GM18870 (cell line): ENCODE data around the gene TMEM208.
A peak's percentile ranks its signal among the peaks of the same experiment; 100 is the strongest.

Source experiments
- ATAC-seq: cut with Tn5 transposase; IDR thresholded peaks from one replicate; pipeline ENCODE4 v1.9.1; 2021; ENCODE audit warnings: moderate library complexity; ENCODE audit not compliant: unreplicated experiment

Gene TMEM208

GRCh38 chr16:67191411-67191994 lies 35.4 kb upstream of the TMEM208 start:
- ATAC-seq, result no peak

- peak; percentile 54 for ATAC-seq
Observed at GRCh38 chr16:67191995-67192681, 34.8 kb upstream of the TMEM208 start, which contains the start of gene E2F4. Gene E2F4 (plus strand): TSS chr16:67192155. CDS start chr16:67192228, 73 bp downstream.

DNA sequence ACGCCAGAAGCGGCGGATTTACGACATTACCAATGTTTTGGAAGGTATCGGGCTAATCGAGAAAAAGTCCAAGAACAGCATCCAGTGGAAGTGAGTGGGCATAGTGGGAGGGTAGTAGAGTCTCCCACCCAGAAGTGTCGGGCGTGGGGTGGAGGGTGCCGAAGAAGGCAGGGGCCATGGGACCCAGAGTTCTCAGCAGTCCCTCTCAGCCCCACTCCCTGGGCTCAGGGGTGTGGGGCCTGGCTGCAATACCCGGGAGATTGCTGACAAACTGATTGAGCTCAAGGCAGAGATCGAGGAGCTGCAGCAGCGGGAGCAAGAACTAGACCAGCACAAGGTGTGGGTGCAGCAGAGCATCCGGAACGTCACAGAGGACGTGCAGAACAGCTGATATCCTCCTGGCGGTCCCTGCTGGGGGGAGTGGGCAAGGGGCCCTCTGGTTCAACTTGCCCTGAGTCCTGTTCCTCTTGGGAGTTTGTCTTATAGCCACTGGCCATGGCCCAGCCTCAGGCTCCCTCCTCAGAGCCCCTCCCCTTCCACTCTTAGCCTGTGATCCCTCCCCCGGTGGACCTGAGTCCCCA lies 34.1 kb upstream of the TMEM208 start:
- no peak for ATAC-seq

- no peak for ATAC-seq
Observed at GRCh38 chr16:67193536-67193935, 33.4 kb upstream of the TMEM208 start.

DNA sequence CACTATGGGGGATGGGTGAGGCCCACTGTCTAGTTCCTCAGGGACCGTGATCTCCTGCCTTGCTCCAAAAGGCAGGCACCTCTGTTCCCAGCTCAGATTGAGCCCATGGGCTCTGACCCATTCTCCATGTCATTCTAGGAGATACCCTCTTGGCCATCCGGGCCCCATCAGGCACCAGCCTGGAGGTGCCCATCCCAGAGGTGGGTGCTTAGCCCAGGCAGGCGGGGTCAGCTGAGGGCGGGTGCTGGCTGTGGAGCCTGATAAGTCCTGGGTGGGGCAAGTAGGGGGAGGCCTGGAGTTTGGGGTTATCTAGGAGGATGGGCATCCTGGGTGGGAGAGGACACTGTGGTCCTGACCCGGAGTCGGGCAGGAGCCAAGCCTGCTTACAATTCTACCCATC lies 32.7 kb upstream of the TMEM208 start:
- ATAC-seq, result no peak

DNA sequence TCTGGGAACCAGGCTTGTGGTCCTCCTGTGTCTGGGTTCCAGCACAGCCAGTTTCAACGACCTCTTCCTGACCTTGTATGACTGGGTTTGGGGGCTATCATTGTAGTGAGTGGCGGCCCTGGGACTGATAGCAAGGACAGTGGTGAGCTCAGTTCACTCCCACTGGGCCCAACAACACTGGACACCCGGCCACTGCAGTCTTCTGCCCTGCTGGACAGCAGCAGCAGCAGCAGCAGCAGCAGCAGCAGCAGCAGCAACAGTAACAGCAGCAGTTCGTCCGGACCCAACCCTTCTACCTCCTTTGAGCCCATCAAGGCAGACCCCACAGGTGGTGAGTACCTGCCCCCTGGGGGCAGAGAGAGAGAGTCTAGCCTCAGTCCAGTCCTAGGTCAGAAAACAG lies 31.3 kb upstream of the TMEM208 start:
- ATAC-seq, result no peak

DNA sequence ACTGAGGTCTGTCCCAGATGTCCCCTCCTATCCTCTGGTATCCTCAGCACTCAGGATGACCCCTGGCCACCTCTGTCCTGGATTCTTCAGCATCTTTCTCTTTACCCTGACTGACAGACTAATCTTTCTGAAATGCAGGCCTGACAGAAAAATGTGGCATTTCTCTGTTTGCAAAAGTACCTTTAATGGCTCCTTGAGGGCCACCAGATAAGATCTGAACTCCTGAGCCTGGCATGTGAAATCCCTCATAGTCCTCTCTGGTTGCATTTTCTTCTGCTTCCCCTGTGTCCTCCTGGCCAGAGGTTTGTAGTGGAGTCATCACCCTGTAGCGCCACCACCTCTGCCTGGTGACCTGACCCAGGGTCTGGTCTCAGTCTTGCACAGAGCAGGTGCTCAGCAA lies 30.0 kb upstream of the TMEM208 start:
- ATAC-seq, result no peak

GRCh38 chr16:67197704-67198103 lies 29.2 kb upstream of the TMEM208 start:
- ATAC-seq, result no peak

- no peak for ATAC-seq
Observed at GRCh38 chr16:67198238-67198734, 28.6 kb upstream of the TMEM208 start.

DNA sequence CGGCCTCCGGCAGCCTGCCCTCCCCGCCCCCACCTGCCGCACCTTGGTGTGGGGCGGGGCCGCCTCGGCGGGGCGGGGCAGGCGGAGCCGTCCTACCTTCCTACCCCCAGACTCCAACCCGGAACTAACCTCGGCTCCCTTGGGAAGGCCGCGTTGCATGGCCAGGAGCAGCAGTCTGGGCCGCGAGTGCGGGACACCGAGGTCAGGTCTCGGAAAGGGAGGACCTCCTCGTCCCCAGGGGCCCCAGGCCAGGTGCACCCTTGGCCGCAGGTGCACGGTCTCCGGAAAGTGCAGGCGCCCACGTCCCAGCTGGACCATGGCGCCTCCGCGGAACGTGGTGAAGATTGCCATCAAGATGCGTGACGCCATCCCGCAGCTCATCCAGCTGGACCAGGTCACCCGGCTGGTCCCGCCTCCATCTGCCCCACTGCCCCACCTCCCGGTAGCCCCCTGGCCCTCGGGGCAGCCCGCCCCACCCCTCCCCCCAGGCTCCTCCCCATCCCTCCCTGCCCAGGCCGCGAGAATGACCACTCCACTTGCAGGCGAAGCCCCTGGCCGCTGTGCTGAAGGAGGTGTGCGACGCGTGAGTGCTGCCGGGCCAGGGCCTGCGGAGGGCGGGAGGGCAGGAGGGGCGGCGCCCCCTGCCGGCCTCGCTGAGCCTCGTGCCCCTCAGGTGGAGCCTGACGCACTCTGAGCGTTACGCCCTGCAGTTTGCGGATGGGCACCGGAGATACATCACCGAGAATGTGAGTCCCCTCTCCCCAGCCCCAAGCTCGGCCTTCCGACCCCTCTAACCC lies 27.7 kb upstream of the TMEM208 start, which contains the start of gene ELMO3:
ELMO3 (plus strand) TSS at position 121 of the 797 bp plus-strand sequence; CDS start at position 317, 196 bp downstream.
- ATAC-seq, result no peak

DNA sequence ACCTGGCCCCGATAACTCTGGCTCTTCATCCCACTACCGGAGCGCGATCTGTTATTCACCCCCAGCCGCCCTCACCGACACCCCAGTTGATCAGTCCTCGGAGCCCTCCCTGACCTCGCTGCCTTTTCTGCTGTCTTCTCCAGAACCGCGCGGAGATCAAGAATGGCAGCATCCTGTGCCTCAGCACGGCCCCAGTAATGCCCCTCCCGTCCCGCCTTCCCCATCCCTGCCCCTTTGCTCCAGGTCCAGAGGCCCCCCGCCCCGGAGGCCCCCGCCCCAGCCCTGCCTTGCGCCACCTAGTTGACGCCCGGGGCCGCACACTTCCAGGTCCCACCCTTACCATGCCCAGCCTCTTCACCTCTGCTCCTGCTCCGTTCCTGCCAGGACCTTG lies 27.1 kb upstream of the TMEM208 start:
- no peak for ATAC-seq

DNA sequence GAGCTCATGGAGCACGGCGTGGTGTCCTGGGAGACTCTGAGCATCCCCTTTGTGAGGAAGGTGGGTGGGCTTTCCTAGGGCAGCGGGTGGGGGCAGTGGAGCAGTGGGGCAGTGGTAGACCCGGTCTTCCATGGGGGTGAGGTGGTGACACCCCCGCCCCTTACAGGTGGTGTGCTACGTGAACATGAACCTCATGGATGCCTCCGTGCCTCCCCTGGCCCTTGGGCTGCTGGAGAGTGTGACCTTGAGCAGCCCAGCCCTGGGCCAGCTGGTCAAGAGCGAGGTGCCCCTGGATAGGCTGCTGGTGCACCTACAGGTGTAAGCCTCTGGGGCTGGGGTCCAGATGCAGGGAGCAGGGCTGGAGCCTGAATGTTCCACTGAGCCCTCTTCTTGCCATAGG lies 26.4 kb upstream of the TMEM208 start:
- no peak for ATAC-seq

DNA sequence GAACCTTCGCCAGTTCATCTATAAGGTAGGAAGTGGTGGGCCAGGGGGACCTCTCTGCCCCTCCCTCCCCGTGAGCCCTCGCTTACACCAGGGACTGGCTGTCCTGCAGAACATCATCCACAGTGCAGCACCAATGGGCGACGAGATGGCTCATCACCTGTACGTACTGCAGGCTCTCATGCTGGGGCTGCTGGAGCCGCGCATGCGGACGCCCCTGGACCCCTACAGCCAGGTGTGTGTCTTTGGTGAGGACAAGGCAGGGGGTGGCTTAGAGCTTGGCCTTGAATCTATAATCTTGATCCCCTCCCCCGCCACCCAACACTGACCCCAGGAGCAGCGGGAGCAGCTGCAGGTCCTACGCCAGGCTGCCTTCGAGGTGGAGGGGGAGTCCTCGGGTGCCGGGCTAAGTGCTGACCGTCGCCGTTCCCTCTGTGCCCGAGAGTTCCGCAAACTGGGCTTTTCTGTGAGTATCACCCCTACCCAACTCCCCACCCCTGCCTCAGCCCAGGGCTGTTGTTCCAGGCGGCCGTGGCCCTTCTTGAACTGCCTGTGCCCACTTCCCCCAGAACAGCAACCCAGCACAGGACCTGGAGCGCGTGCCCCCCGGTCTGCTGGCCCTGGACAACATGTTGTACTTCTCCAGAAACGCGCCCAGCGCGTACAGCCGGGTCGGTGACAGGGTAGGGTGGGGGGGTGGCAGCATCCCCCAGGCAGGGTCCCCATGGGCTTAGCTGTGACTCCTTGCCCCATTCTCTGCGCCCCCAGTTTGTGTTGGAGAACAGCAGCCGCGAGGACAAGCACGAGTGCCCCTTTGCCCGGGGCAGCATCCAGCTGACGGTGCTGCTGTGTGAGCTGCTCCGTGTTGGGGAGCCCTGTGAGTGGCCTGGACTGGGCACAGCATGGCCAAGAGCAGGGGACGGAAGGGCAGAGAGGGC lies 25.3 kb upstream of the TMEM208 start:
- no peak for ATAC-seq

DNA sequence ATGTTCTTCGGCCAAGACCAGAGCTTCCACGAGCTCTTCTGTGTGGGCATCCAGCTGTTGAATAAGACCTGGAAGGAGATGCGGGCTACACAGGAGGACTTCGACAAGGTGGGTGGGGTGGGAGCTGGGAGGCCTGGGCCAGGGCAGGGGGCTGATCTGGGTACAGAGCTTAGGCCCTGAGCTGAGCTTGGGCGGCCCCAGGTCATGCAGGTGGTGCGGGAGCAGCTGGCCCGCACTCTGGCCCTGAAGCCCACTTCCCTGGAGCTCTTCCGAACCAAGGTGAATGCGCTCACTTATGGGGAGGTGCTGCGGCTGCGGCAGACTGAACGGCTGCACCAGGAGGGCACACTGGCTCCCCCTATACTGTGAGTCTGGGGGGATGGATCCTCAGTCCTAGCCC lies 24.5 kb upstream of the TMEM208 start:
- no peak for ATAC-seq

- ATAC-seq, result no peak
Observed at GRCh38 chr16:67202956-67203493, 23.9 kb upstream of the TMEM208 start.

DNA sequence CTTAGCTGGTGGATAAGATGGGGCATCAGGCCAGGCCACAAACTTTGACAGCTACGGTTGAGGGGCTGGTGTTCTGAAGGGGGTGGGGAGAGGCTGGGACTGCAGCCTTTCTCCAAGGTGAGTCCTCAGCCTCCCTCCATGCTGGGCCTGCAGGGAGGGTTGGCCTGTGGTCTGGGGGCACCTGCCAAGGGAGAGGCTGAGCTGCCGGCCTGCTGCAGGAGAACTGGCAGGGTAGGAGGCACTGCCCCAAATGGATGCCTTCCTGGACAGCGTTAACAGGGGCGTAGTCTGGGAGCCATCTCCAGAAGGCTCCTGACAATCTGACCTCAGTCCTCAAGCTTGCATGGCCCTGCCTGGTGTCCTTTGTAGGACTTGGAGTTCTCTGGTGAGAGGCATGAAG lies 22.9 kb upstream of the TMEM208 start:
- no peak for ATAC-seq

- no peak for ATAC-seq
Observed at GRCh38 chr16:67206129-67206837, 20.6 kb upstream of the TMEM208 start.

DNA sequence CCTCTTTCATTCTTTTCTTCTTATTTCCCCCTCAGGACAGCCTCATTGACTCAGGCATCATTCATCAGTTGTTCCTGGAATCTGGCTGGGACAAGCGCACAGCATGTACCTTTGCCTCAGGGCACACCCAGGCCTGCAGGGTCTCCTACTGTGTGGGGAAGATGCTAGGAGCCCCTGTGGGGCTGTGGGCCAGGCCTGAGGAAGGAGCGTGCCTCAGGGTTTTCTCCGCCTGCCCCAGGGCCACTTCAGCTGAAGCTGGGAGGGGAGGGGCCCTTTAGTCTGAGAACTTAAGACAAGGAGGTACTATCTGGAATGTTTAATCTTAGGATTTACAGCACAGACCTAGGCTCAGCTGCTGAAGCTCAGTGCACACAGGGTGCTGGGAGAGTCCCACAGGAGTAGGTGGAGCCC lies 20.1 kb upstream of the TMEM208 start:
- ATAC-seq, result no peak
